Thymus (tissue), 11 donors: ENCODE measurements around the gene MREG. TPM values are rescaled to one million over a fixed set of nuclear protein-coding genes. Genes with fewer than 3 reads are reported as not detected.
"Not testable (repeated sequence)": the region's sequence is repeated elsewhere in the genome, so short reads cannot be mapped to it uniquely, and the experiment has no call there.

ENCODE experiments used
- DNase-seq, 9 donors: peaks; one replicate each; pipeline ENCODE4 v3.0.0-alpha.2; 2013; ENCODE audit warnings: low spot score in 9 of 9, low read depth in 6 of 9, missing footprints in 1 of 9
- H3K27ac ChIP-seq, 2 donors: one replicate each; pipeline ENCODE4 v1.5.1; 2013; ENCODE audit warnings: control low read depth in 1 of 2, low read depth in 1 of 2, low read length in 1 of 2, mild to moderate bottlenecking in 1 of 2, moderate library complexity in 1 of 2
- H3K27me3 ChIP-seq, 2 donors: one replicate each; pipeline ENCODE4 v1.5.1; 2013; ENCODE audit warnings: low read length in 1 of 2; ENCODE audit not compliant: control insufficient read depth in 2 of 2, insufficient read depth in 1 of 2
- H3K36me3 ChIP-seq, 2 donors: one replicate each; pipeline ENCODE4 v1.5.1; 2013; ENCODE audit warnings: low read length in 1 of 2, mild to moderate bottlenecking in 1 of 2, moderate library complexity in 1 of 2; ENCODE audit not compliant: control insufficient read depth in 2 of 2, insufficient read depth in 2 of 2
- H3K4me1 ChIP-seq, 2 donors: one replicate each; pipeline ENCODE4 v1.5.1; 2013; ENCODE audit warnings: low read length in 2 of 2; ENCODE audit not compliant: control insufficient read depth in 2 of 2, insufficient read depth in 2 of 2
- H3K4me3 ChIP-seq, 2 donors: one replicate each; pipeline ENCODE4 v1.5.1; 2013; ENCODE audit warnings: low read length in 2 of 2, control low read depth in 1 of 2, mild to moderate bottlenecking in 1 of 2
- H3K9me3 ChIP-seq, 2 donors: one replicate each; pipeline ENCODE4 v1.5.1; 2013; ENCODE audit warnings: low read length in 1 of 2, mild to moderate bottlenecking in 1 of 2; ENCODE audit not compliant: control insufficient read depth in 2 of 2, insufficient read depth in 1 of 2
- WGBS: extraction: QIAGEN DNeasy Blood & Tissue Kit; methylation state at CpG from one replicate; pipeline ENCODE4 v1.1.7; 2013; 5-methylcytosine and 5-hydroxymethylcytosine counted together
- polyA plus RNA-seq: library from polyadenylated mRNA; stranded (reverse); fragments of 200-250 nt; gene quantifications from one replicate; pipeline ENCODE4 v1.2.3, GENCODE V29; 2013
- total RNA-seq: library from RNA; stranded (reverse); fragments of 120-200 nt; gene quantifications from one replicate; pipeline ENCODE4 v1.2.4, GENCODE V29; 2013
- donor health status: healthy.

MREG gene
- total and polyA plus RNA-seq, 2 donors = 16.3 to 19.7 TPM

- H3K27me3 ChIP-seq = no peaks in the 10 kb centered on the region
- DNase-seq = no peak
- peaks cover 15 to 50% of the 10 kb centered on the region in 2 donors for H3K4me1 ChIP-seq
- WGBS = 93% methylated on average over 2 of the region's 2 CpGs
- H3K27ac ChIP-seq = no peak overlapping the region
- H3K9me3 ChIP-seq = no peaks in the 10 kb centered on the region
- H3K4me3 ChIP-seq = no peak overlapping the region
- peaks cover 0 to 2% of the 10 kb centered on the region in 2 donors for H3K36me3 ChIP-seq
Measured at GRCh38 chr2:216002693-216003092, 10.7 kb downstream of the MREG start.

GRCh38 chr2:216002101-216002678 lies 11.2 kb downstream of the MREG start:
- WGBS = 53% methylated on average over 5 of the region's 5 CpGs
- Histone ChIP-seq H3K27me3 (no peaks in the 10 kb centered on the region), H3K9me3 (no peaks in the 10 kb centered on the region), H3K36me3 (peaks cover 0 to 2% of the 10 kb centered on the region in 2 donors), H3K4me1 (peaks cover 15 to 53% of the 10 kb centered on the region in 2 donors), H3K4me3 (no peak overlapping the region), H3K27ac (peak overlapping the region in 1 of 2 donors; percentile 30)
- DNase-seq = no peak

DNA sequence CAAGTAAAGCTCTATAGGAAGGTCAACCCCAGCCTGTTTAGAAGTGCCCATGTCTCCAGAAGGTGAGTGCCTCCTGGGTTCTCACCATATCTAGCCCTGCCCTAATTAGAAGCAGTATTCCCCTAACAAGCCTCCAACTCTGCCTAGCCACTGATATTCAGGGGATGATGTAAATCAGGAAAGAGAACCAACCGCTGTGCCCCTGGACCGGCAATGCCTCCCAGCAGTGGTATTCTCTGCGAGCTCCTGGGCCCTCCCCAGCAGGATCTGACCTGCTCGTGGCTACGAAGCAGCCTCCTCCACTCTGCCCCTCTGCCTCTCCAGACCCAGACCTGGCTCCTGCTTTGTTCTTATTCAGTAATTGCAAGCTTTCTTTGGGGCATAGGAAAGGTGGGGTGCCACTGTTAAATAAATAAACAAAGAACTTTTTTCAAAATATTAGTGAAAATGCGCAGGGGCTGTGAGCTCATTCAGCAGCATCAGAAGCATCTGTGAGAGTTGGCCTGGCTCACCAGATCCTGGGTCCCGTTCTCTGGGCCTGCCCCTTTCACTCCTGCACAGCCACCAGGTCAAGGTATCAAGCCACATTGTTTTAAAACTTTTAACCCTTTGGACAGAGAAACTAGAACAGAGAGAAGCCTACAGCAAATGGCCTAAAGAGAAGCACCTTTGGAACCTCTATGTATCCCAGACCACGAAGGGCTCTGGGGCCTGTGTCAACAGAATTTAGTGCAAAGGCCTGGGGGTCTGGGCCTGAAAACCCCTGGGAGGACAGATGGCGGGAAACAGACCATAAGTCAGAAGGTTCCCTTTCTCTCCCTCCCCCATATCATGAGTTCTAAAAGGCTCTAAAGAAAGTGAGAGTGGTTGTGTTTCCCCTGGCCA lies 11.9 kb downstream of the MREG start:
- H3K36me3 ChIP-seq = peaks cover 0 to 2% of the 10 kb centered on the region in 2 donors
- H3K9me3 ChIP-seq = no peaks in the 10 kb centered on the region
- H3K27ac ChIP-seq = no peak overlapping the region
- DNase-seq = no peak
- no peak overlapping the region for H3K4me3 ChIP-seq
- no peaks in the 10 kb centered on the region for H3K27me3 ChIP-seq
- WGBS = 53% methylated on average over 9 of the region's 9 CpGs
- peaks cover 8 to 46% of the 10 kb centered on the region in 2 donors for H3K4me1 ChIP-seq

GRCh38 chr2:215998636-215999035 lies 14.7 kb downstream of the MREG start:
- no peaks in the 10 kb centered on the region for H3K9me3 ChIP-seq
- no peak overlapping the region for H3K4me3 ChIP-seq
- no peak for DNase-seq
- 84% methylated on average over 2 of the region's 2 CpGs for WGBS
- H3K27ac ChIP-seq = no peak overlapping the region
- H3K4me1 ChIP-seq = peaks cover 0 to 27% of the 10 kb centered on the region in 2 donors
- H3K36me3 ChIP-seq = peaks cover 3 to 16% of the 10 kb centered on the region in 2 donors
- no peaks in the 10 kb centered on the region for H3K27me3 ChIP-seq

DNA sequence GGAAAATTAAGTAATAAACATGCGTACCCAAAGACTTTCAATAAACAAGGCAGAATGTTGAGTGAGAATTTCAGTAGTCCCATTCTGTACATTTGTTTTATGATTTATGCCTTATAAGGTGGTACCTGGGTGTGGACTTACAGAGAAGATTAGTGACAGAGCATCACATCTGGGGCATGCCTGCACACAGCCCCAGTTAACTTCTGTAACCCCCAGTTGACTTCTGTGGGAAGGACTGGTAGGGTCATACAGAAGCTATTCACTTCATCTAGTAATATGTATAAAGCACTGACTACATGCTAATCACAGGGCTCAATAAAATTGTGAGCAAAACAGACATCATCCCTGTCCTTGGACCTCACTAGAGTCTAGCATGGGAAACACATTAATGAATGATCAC lies 16.1 kb downstream of the MREG start:
- Histone ChIP-seq H3K4me3 (no peak overlapping the region), H3K4me1 (peaks cover 0 to 23% of the 10 kb centered on the region in 2 donors), H3K27ac (no peak overlapping the region), H3K9me3 (no peaks in the 10 kb centered on the region), H3K36me3 (peaks cover 3 to 16% of the 10 kb centered on the region in 2 donors), H3K27me3 (no peaks in the 10 kb centered on the region)
- WGBS = 99% methylated on average over 1 of the region's 1 CpG
- no peak for DNase-seq

- WGBS = 97% methylated on average over 4 of the region's 4 CpGs
- H3K27me3 ChIP-seq = no peaks in the 10 kb centered on the region
- H3K4me1 ChIP-seq = peaks cover 0 to 12% of the 10 kb centered on the region in 2 donors
- H3K36me3 ChIP-seq = peaks cover 3 to 13% of the 10 kb centered on the region in 2 donors
- no peaks in the 10 kb centered on the region for H3K9me3 ChIP-seq
- no peak for DNase-seq
- H3K27ac ChIP-seq = no peak overlapping the region
- no peak overlapping the region for H3K4me3 ChIP-seq
Measured at GRCh38 chr2:215994911-215995310, 18.4 kb downstream of the MREG start.

DNA sequence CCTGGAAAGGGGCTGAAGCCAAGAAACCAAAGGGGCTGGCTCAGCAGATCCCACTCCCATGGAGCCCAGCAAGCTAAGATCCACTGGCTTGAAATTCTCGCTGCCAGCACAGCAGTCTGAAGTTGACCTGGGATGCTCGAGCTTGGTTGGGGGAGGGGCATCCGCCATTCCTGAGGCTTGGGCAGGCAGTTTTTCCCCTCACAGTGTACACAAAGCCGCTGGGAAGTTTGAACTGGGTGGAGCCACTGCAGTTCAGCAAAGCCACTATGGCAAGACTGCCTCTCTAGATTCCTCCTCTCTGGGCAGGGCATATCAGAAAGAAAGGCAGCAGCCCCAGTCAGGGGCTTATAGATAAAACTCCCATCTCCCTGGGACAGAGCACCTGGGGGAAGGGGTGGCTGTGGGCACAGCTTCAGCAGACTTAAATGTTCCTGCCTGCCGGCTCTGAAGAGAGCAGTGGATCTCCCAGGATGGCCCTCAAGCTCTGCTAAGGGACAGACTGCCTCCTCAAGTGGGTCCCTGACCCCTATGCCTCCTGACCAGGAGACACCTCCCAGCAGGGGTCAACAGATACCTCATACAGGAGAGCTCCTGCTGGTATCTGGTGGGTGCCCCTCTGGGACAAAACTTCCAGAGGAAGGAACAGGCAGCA lies 24.7 kb downstream of the MREG start:
- peaks cover 0 to 12% of the 10 kb centered on the region in 2 donors for H3K9me3 ChIP-seq
- H3K4me1 ChIP-seq, H3K27ac ChIP-seq, H3K27me3 ChIP-seq, DNase-seq, H3K4me3 ChIP-seq, H3K36me3 ChIP-seq: not testable (repeated sequence)
- 97% methylated on average over 5 of the region's 5 CpGs for WGBS

GRCh38 chr2:215985257-215985656 lies 28.1 kb downstream of the MREG start:
- WGBS = 96% methylated on average over 1 of the region's 1 CpG
- H3K4me3 ChIP-seq = no peak overlapping the region
- H3K27ac ChIP-seq = no peak overlapping the region
- H3K4me1 ChIP-seq = no peaks in the 10 kb centered on the region
- H3K36me3 ChIP-seq = peaks cover 3% of the 10 kb centered on the region in 2 donors
- no peak for DNase-seq
- no peaks in the 10 kb centered on the region for H3K27me3 ChIP-seq
- H3K9me3 ChIP-seq = peaks cover 0 to 12% of the 10 kb centered on the region in 2 donors

GRCh38 chr2:215984661-215985060 lies 28.7 kb downstream of the MREG start:
- Histone ChIP-seq H3K36me3 (peaks cover 3% of the 10 kb centered on the region in 2 donors), H3K4me1 (no peaks in the 10 kb centered on the region), H3K9me3 (peaks cover 0 to 12% of the 10 kb centered on the region in 2 donors), H3K27ac (no peak overlapping the region), H3K4me3 (no peak overlapping the region), H3K27me3 (no peaks in the 10 kb centered on the region)
- 96% methylated on average over 2 of the region's 2 CpGs for WGBS
- no peak for DNase-seq
